Neuronal stem cell (in vitro differentiated cells): Measurements from ENCODE around the gene AKT2.
A peak's percentile ranks its signal among the peaks of the same experiment; 100 is the strongest.

Experiments used
- DNase-seq: peaks from one replicate; pipeline ENCODE4 v3.0.0-alpha.2; 2013; ENCODE audit warnings: low spot score
- H2AFZ ChIP-seq: one replicate; pipeline ENCODE4 v1.6.1; 2013; ENCODE audit warnings: mild to moderate bottlenecking, low read length, inconsistent platforms
- H2AK5ac ChIP-seq: 2 replicates; pipeline ENCODE4 v1.6.1; 2013; ENCODE audit warnings: low read depth, mild to moderate bottlenecking, inconsistent platforms, low read length, moderate library complexity, mixed read lengths
- H2BK120ac ChIP-seq: 2 replicates; pipeline ENCODE4 v1.6.1; 2013; ENCODE audit warnings: low read depth, mild to moderate bottlenecking, inconsistent platforms, low read length, moderate library complexity, mixed read lengths
- H2BK12ac ChIP-seq: one replicate; pipeline ENCODE4 v1.6.1; 2013; ENCODE audit warnings: low read length, inconsistent platforms
- H2BK15ac ChIP-seq: 2 replicates; pipeline ENCODE4 v1.6.1; 2013; ENCODE audit warnings: mild to moderate bottlenecking, low read length, inconsistent platforms, mixed read lengths
- H2BK5ac ChIP-seq: one replicate; pipeline ENCODE4 v1.6.1; 2013; ENCODE audit warnings: inconsistent platforms, mild to moderate bottlenecking, low read length, moderate library complexity
- H3K14ac ChIP-seq: one replicate; pipeline ENCODE4 v1.6.1; 2013; ENCODE audit warnings: low read length, inconsistent platforms
- H3K18ac ChIP-seq: 2 replicates; pipeline ENCODE4 v1.6.1; 2013; ENCODE audit warnings: low read length, inconsistent platforms
- H3K23ac ChIP-seq: 2 replicates; pipeline ENCODE4 v1.6.1; 2013; ENCODE audit warnings: low read depth, mild to moderate bottlenecking, mixed read lengths, low read length, inconsistent platforms; ENCODE audit not compliant: poor library complexity
- H3K27ac ChIP-seq: replicated peaks from 3 replicates; pipeline ENCODE4 v1.5.1; 2013; ENCODE audit warnings: low read length, inconsistent platforms
- H3K27me3 ChIP-seq, 3 experiments: 2 replicates each; pipeline ENCODE4 v1.6.1; 2013; ENCODE audit warnings: low read length in 3 of 3, mild to moderate bottlenecking in 2 of 3, inconsistent platforms in 1 of 3, low read depth in 1 of 3, mixed read lengths in 1 of 3, moderate library complexity in 1 of 3; ENCODE audit not compliant: control insufficient read depth in 3 of 3, insufficient read depth in 3 of 3
- H3K36me3 ChIP-seq, 2 donors: replicated peaks in 1 of 2; 2 replicates each; pipeline ENCODE4 v1.6.1; 2013; ENCODE audit warnings: low read length in 2 of 2; ENCODE audit not compliant: control insufficient read depth in 2 of 2, insufficient read depth in 2 of 2
- H3K4ac ChIP-seq: 2 replicates; pipeline ENCODE4 v1.6.1; 2013; ENCODE audit warnings: inconsistent platforms, mild to moderate bottlenecking, low read length, moderate library complexity
- H3K4me1 ChIP-seq, 2 donors: 1 replicate in 1 of 2; 2 replicates in 1 of 2; pipeline ENCODE4 v1.6.1; 2013; ENCODE audit warnings: low read length in 2 of 2, low read depth in 1 of 2; ENCODE audit not compliant: control insufficient read depth in 2 of 2, insufficient read depth in 1 of 2
- H3K4me2 ChIP-seq: one replicate; pipeline ENCODE4 v1.6.1; 2013; ENCODE audit warnings: mild to moderate bottlenecking, low read length, inconsistent platforms; ENCODE audit not compliant: insufficient read depth, poor library complexity, severe bottlenecking
- H3K4me3 ChIP-seq, 2 donors: 2 replicates each; pipeline ENCODE4 v1.5.1; 2013; ENCODE audit warnings: low read length in 2 of 2, mild to moderate bottlenecking in 2 of 2, inconsistent platforms in 1 of 2, moderate library complexity in 1 of 2
- H3K79me1 ChIP-seq: one replicate; pipeline ENCODE4 v1.6.1; 2013; ENCODE audit warnings: low read depth, mild to moderate bottlenecking, inconsistent platforms, low read length, moderate library complexity
- H3K9ac ChIP-seq: one replicate; pipeline ENCODE4 v1.6.1; 2013; ENCODE audit warnings: mild to moderate bottlenecking, low read depth, low read length, inconsistent platforms; ENCODE audit not compliant: poor library complexity
- H3K9me3 ChIP-seq, 2 donors: replicated peaks in 1 of 2; 2 replicates each; pipeline versions ENCODE3 to v1.6.1; 2013; ENCODE audit warnings: low read length in 2 of 2, mild to moderate bottlenecking in 2 of 2, inconsistent platforms in 1 of 2, low read depth in 1 of 2, mixed read lengths in 1 of 2, moderate library complexity in 1 of 2; ENCODE audit not compliant: control insufficient read depth in 2 of 2, insufficient read depth in 1 of 2
- H4K8ac ChIP-seq: one replicate; pipeline ENCODE4 v1.6.1; 2013; ENCODE audit warnings: low read depth, mild to moderate bottlenecking, inconsistent platforms, low read length, moderate library complexity
- H4K91ac ChIP-seq: one replicate; pipeline ENCODE4 v1.6.1; 2013; ENCODE audit warnings: low read length, low read depth, mild to moderate bottlenecking, inconsistent platforms; ENCODE audit not compliant: poor library complexity
- WGBS, 2 donors: extraction: QIAGEN DNeasy Blood & Tissue Kit; methylation state at CpG; one replicate each; pipeline ENCODE4 v1.1.7; 2013; ENCODE audit warnings: missing lambda C conversion rate in 2 of 2, mixed read lengths in 1 of 2; ENCODE audit not compliant: insufficient read length in 2 of 2, insufficient replicate concordance in 1 of 2; ENCODE audit errors: extremely low coverage in 2 of 2; 5-methylcytosine and 5-hydroxymethylcytosine counted together

AKT2 gene

GRCh38 chr19:40321566-40322270 lies 36.6 kb upstream of the AKT2 start:
- Histone ChIP-seq H2BK15ac (no peak overlapping the region), H2BK5ac (no peak overlapping the region), H3K23ac (no peak overlapping the region), H3K14ac (no peak overlapping the region), H3K36me3 (peaks cover 47 to 82% of the 10 kb centered on the region in 2 donors), H2BK12ac (no peak overlapping the region), H3K4ac (no peak overlapping the region), H4K8ac (no peak overlapping the region), H2AFZ (no peak overlapping the region), H3K79me1 (peaks cover 7% of the 10 kb centered on the region), H3K18ac (no peak overlapping the region), H3K4me1 (no peaks in the 10 kb centered on the region), H3K9me3 (peaks cover 0 to 2% of the 10 kb centered on the region in 2 donors), H4K91ac (no peak overlapping the region), H3K4me2 (no peak overlapping the region), H3K27me3 (no peaks in the 10 kb centered on the region), H3K27ac (no peak overlapping the region), H2AK5ac (no peak overlapping the region), H3K9ac (no peak overlapping the region), H3K4me3 (no peak overlapping the region), H2BK120ac (no peak overlapping the region)
- no CpG with 5 or more reads among the region's 27 CpGs for WGBS, 2 donors
- DNase-seq, result no peak

GRCh38 chr19:40321076-40321475 lies 35.9 kb upstream of the AKT2 start:
- peaks cover 7% of the 10 kb centered on the region for H3K79me1 ChIP-seq
- no peak overlapping the region for H2AFZ ChIP-seq
- no peak for DNase-seq
- H2BK15ac ChIP-seq, result no peak overlapping the region
- no peak overlapping the region for H3K9ac ChIP-seq
- no peak overlapping the region for H3K4me2 ChIP-seq
- no CpG with 5 or more reads among the region's 18 CpGs for WGBS, 2 donors
- H3K9me3 ChIP-seq, result peaks cover 0 to 2% of the 10 kb centered on the region in 2 donors
- H3K14ac ChIP-seq, result no peak overlapping the region
- no peak overlapping the region for H2BK120ac ChIP-seq
- no peak overlapping the region for H2AK5ac ChIP-seq
- no peak overlapping the region for H4K91ac ChIP-seq
- no peak overlapping the region for H4K8ac ChIP-seq
- H3K4me1 ChIP-seq, result no peaks in the 10 kb centered on the region
- no peak overlapping the region for H3K18ac ChIP-seq
- no peak overlapping the region for H3K4ac ChIP-seq
- no peak overlapping the region for H3K27ac ChIP-seq
- no peaks in the 10 kb centered on the region for H3K27me3 ChIP-seq
- H3K4me3 ChIP-seq, result no peak overlapping the region
- H2BK5ac ChIP-seq, result no peak overlapping the region
- H3K36me3 ChIP-seq, result peaks cover 44 to 82% of the 10 kb centered on the region in 2 donors
- H2BK12ac ChIP-seq, result no peak overlapping the region
- peak overlapping the region; percentile 65 for H3K23ac ChIP-seq

- DNase-seq, result no peak
- Histone ChIP-seq H3K23ac (no peak overlapping the region), H2BK15ac (no peak overlapping the region)
These were observed 35.4 kb upstream of the AKT2 start for GRCh38 chr19:40320558-40320935.

GRCh38 chr19:40317338-40317737 lies 32.2 kb upstream of the AKT2 start:
- Histone ChIP-seq H4K91ac (no peak overlapping the region), H3K9ac (no peak overlapping the region), H3K27me3 (no peaks in the 10 kb centered on the region), H3K4me1 (no peaks in the 10 kb centered on the region), H2AFZ (no peak overlapping the region), H3K79me1 (peaks cover 7% of the 10 kb centered on the region), H3K23ac (no peak overlapping the region), H2BK120ac (no peak overlapping the region), H3K9me3 (peaks cover 0 to 2% of the 10 kb centered on the region in 2 donors), H3K4me2 (no peak overlapping the region), H2BK12ac (no peak overlapping the region), H2BK5ac (no peak overlapping the region), H3K18ac (no peak overlapping the region), H3K4me3 (no peak overlapping the region), H3K36me3 (peaks cover 22 to 47% of the 10 kb centered on the region in 2 donors), H2AK5ac (no peak overlapping the region), H3K27ac (no peak overlapping the region), H2BK15ac (no peak overlapping the region), H3K14ac (no peak overlapping the region), H4K8ac (no peak overlapping the region), H3K4ac (no peak overlapping the region)
- DNase-seq, result no peak
- WGBS, 2 donors, result no CpG with 5 or more reads among the region's 7 CpGs

More at GRCh38 chr19:40320558-40320935, 35.4 kb upstream of the AKT2 start:
- no peaks in the 10 kb centered on the region for H3K27me3 ChIP-seq
- no peak overlapping the region for H2BK12ac ChIP-seq
- peaks cover 0 to 2% of the 10 kb centered on the region in 2 donors for H3K9me3 ChIP-seq
- H2AK5ac ChIP-seq, result no peak overlapping the region
- H3K4me3 ChIP-seq, result no peak overlapping the region
- H3K9ac ChIP-seq, result no peak overlapping the region
- H2BK5ac ChIP-seq, result peak overlapping the region; percentile 39
- H3K4me2 ChIP-seq, result no peak overlapping the region
- H3K36me3 ChIP-seq, result peaks cover 39 to 79% of the 10 kb centered on the region in 2 donors
- H3K27ac ChIP-seq, result no peak overlapping the region
- no peak overlapping the region for H3K14ac ChIP-seq
- peaks cover 7% of the 10 kb centered on the region for H3K79me1 ChIP-seq
- H3K4ac ChIP-seq, result no peak overlapping the region
- no peak overlapping the region for H4K91ac ChIP-seq
- no peaks in the 10 kb centered on the region for H3K4me1 ChIP-seq
- H4K8ac ChIP-seq, result no peak overlapping the region
- no peak overlapping the region for H2AFZ ChIP-seq
- no peak overlapping the region for H3K18ac ChIP-seq
- WGBS, 2 donors, result no CpG with 5 or more reads among the region's 7 CpGs
- H2BK120ac ChIP-seq, result no peak overlapping the region
